Putamen (tissue), 1 donor: ENCODE measurements around the gene CD48.

Experiments used
- DNase-seq: peaks from one replicate; pipeline ENCODE4 v3.0.0-alpha.2; 2016; ENCODE audit warnings: low spot score

CD48 gene

GRCh38 chr1:160711602-160712311 is at the start of gene CD48:
CD48 (minus strand) TSS chr1:160711822; CDS start chr1:160711763, 59 bp downstream.
- DNase-seq: no peak

GRCh38 chr1:160761046-160761445 is 49.4 kb upstream of the CD48 start:
- no peak for DNase-seq

DNA sequence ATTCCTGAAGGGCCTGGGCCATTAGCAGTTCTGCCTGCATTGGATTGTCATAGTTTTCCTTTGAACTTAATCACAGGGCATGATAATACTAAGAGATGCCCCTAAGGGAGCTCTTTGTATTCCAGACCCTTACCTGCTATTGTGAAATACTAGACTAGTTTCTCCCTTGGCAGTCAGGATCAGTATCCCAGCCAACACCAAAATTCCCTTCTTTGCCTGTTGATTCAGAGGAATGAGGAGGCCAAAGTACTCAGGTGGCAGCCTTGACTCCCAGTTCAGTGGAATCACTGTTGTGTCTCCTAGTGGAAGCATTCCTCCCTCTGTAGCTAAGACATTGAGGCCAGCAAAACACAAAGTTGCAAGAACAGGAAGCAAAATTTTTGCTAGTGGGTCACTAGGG is 48.1 kb upstream of the CD48 start:
- no peak for DNase-seq

DNA sequence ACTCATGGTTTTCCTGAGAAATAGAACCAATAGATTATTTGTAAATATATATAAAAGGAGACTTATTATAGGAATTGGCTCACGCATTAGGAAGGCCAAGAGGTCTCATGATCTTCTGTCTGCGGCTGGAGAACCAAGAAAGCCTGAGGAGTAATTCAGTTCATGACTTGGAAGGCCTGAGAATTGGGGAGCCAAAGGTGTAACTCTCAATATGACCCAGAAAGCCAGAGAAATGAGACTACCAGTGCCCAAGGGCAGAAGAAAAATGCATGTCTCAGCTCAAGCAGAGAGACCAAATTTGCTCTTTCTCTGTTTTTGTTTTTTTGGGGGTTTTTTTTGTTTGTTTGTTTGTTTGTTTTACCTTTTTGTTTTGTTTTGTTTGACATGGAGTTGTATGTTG is 46.9 kb upstream of the CD48 start:
- no peak for DNase-seq

- no peak for DNase-seq
Measured at GRCh38 chr1:160756849-160757201, 45.2 kb upstream of the CD48 start.

- DNase-seq: no peak
Measured at GRCh38 chr1:160755911-160756848, 44.6 kb upstream of the CD48 start.

GRCh38 chr1:160755461-160755860 is 43.8 kb upstream of the CD48 start:
- no peak for DNase-seq

- no peak for DNase-seq
Measured at GRCh38 chr1:160753594-160753993, 42.0 kb upstream of the CD48 start.

DNA sequence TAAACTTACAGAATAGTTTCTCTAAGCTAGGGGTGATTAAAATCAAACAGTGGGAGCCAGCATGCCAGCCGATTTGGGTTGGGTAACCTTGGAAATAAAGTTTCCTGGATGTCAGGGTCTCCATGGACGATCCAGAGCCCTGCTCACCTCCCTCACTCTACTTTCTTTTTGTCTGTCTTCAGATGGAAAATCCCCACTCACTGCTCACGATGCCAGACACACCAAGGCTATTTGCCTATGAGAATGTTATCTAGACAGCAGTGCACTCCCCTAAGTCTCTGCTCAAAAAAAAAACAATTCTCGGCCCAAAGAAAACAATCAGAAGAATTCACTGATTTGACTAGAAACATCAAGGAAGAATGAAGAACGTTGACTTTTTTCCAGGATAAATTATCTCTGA is 41.3 kb upstream of the CD48 start:
- DNase-seq: no peak

DNA sequence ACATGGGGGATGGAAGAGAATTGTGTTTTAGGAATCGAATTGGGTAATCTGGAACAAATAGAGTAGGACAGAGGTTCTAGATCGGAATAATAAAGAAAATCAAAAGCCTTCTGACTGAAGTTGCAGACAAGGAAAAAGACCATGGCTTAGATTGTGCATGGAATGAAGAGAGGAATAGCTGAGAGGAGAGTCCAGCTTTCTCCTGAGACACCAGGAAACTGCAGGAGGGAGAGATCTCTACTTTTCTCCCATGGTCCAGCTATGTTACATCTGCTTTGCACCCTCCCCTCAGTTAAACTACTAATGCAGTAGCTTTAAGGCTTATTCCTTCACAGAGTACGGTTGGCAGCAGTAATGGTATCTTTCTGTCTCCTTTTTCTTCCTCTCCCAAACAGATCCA is 40.8 kb upstream of the CD48 start:
- DNase-seq: no peak

DNA sequence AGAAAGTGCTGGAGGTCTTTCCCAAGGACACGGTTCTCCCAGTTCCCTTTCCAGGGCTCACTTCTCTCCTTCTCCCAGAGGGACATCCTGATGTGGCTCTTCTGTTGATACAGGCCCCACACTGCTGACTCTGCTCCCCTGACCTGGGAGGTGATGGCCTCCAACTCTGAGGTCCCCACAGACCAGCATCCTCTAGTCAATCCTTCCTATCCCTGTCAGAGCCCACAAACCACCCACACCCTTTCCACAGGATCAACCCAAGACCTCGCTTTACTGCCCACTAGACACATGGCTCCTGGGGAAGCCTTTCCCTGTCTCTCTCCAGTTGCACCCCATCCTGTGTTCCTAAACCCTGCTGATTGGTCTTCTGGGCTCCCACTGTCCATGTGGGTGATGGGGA is 39.0 kb upstream of the CD48 start:
- no peak for DNase-seq

- DNase-seq: no peak
Measured at GRCh38 chr1:160748878-160749269, 37.3 kb upstream of the CD48 start.

DNA sequence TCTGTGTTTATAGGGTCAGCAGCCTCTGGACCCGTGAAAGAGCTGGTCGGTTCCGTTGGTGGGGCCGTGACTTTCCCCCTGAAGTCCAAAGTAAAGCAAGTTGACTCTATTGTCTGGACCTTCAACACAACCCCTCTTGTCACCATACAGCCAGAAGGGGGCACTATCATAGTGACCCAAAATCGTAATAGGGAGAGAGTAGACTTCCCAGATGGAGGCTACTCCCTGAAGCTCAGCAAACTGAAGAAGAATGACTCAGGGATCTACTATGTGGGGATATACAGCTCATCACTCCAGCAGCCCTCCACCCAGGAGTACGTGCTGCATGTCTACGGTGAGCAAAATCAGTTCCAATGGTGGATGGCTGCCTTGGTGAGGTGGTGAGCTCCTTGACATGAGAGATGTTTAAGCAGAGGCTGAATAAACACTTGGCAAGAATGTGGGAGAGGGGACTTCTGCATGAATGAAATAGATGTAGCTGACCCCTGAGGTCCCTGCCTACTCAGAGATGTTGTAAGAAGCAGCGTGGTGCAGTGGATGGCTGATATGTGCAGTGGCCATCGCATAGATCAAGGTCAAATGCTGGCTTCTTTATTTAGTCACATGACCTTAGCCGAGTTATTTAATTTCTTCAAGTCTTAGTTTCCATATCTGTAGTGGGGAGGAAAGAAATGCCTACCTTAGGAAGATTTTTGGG is 36.7 kb upstream of the CD48 start:
- no peak for DNase-seq

DNA sequence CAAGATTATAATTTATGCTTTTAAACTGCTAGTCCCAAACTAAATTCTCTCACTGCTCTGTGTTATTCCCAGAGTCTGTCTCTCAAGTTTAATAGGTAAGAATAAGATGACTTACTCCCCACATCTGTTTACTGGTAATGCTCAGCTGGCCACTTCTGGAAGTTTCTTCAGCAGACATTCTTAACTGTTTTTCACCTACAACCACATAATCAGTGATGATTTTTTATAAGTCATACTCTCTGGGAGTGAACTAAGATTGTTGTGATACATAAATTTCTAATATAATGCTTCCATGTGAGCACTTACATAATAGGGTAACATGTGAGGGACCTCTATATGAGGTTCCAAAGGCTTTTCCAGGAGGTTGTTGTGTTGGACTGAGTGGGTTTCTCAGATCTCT is 36.1 kb upstream of the CD48 start:
- DNase-seq: no peak

- no peak for DNase-seq
Measured at GRCh38 chr1:160746836-160747500, 35.3 kb upstream of the CD48 start.

- no peak for DNase-seq
Measured at GRCh38 chr1:160745551-160745950, 33.9 kb upstream of the CD48 start.

- no peak for DNase-seq
Measured at GRCh38 chr1:160744852-160745520, 33.4 kb upstream of the CD48 start.

DNA sequence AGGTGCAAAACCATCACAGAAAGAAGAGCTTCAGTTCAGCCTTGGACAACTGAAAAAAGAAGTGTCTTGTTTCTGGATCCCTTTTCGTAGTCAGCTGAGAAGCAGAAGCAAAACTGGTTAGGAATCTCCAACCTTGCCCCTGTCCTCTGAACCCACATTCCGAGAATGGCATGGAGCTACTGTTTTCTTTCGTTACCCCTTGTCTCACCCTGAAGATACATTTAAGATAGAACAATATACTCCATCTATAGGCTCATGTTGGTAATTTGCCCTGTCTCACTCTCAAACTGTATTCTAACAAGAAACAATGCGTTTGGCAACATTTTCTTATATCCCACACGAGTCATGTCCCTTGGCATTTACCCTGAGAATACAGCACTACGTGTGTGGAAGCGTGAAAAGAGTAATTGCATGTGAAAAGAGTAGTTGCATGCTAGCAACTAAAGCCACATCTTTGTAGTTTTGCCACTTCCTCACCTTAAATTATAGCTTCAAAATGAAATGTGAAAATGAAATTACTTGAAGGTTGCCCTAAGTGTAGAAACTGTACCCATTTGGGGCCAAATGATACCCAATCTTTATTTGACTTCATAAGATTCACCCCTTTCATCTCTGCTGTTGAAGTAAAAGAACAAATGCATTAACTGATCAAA is 32.7 kb upstream of the CD48 start:
- no peak for DNase-seq

DNA sequence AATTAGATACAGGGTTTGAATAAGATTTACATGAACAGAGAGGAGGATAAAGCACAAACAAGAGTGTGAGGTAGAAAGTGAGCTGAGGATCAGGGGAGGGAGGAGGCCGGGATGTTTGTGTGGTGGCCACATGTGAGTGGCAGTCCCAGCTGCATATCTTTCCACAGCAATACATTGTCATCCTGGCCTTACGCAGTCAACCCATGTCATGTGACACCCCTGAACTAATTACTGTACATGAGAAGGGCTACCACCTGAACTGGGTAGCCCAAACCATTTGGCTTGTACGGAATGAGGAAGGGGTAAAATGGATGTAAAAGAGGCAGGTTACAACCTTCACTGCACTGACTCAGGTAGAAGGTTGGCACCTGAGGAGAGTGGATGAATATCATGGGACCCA is 31.6 kb upstream of the CD48 start:
- DNase-seq: no peak

DNA sequence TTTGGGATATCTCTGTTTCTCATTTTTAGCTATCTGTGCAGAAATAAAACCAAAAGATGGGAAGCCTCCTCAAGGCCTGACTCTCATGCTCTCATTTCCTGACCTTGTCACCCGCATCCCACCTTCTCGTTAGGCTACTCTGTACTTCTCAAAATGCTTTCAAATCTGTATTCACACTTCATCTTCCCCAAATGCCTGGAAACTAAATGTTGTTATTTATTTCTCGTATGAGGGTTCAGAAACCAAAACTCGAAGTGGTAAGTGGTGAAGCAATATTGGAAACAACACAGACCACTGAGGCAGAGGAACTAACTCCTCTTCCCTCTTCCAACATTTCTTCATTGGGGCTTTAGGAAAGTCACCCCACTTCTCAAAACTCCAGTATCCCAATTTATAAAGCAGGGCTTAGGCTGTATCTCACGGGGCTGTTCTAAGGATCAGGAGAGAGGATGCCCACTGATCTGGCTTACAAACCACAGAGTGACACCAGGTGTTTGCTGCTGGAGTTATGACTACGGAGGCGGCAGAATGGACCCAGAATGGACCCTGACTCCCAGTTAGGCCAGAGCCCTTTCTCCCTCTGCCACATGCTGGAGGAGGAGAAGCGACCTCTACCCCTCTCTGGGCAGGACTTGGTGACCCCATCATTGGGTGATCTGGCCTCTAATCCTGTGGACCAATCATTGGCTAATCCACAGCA is 31.0 kb upstream of the CD48 start:
- no peak for DNase-seq
